Central memory CD4-positive, alpha-beta T cell (primary cell): ENCODE data around the gene FMN1.

Experiments
- DNase-seq: peaks from one replicate; pipeline ENCODE4 v3.0.0; 2022

The FMN1 gene

GRCh38 chr15:33007303-33007855, 187.1 kb downstream of the FMN1 start:
- DNase-seq: no peak

- no peak for DNase-seq
Observed at GRCh38 chr15:33005582-33005981, 188.9 kb downstream of the FMN1 start.

GRCh38 chr15:33001926-33002325, 192.6 kb downstream of the FMN1 start:
- DNase-seq: no peak

- DNase-seq: no peak
Observed at GRCh38 chr15:32998979-32999672, 195.4 kb downstream of the FMN1 start.

GRCh38 chr15:32998182-32998581, 196.3 kb downstream of the FMN1 start:
- DNase-seq: no peak

GRCh38 chr15:32994810-32995424, 199.6 kb downstream of the FMN1 start:
- no peak for DNase-seq

- no peak for DNase-seq
Observed at GRCh38 chr15:32993285-32993684, 201.2 kb downstream of the FMN1 start.

- DNase-seq: no peak
Observed at GRCh38 chr15:32991619-32992111, 202.8 kb downstream of the FMN1 start.

- no peak for DNase-seq
Observed at GRCh38 chr15:32990071-32990470, 204.4 kb downstream of the FMN1 start.

- no peak for DNase-seq
Observed at GRCh38 chr15:32987067-32987466, 207.4 kb downstream of the FMN1 start.

- no peak for DNase-seq
Observed at GRCh38 chr15:32986147-32986546, 208.4 kb downstream of the FMN1 start.

- no peak for DNase-seq
Observed at GRCh38 chr15:32983679-32984078, 210.8 kb downstream of the FMN1 start.

- no peak for DNase-seq
Observed at GRCh38 chr15:32982001-32982400, 212.5 kb downstream of the FMN1 start.

- DNase-seq: no peak
Observed at GRCh38 chr15:32981536-32981935, 213.0 kb downstream of the FMN1 start.

GRCh38 chr15:32979710-32980109, 214.8 kb downstream of the FMN1 start:
- no peak for DNase-seq

GRCh38 chr15:32977506-32977905, 217.0 kb downstream of the FMN1 start:
- DNase-seq: no peak

GRCh38 chr15:32974691-32975090, 219.8 kb downstream of the FMN1 start:
- no peak for DNase-seq

- DNase-seq: no peak
Observed at GRCh38 chr15:32972686-32973085, 221.8 kb downstream of the FMN1 start.

- DNase-seq: no peak
Observed at GRCh38 chr15:32970847-32971246, 223.7 kb downstream of the FMN1 start.

- no peak for DNase-seq
Observed at GRCh38 chr15:32967521-32967920, 227.0 kb downstream of the FMN1 start.

- DNase-seq: no peak
Observed at GRCh38 chr15:32966512-32966911, 228.0 kb downstream of the FMN1 start.

- DNase-seq: no peak
Observed at GRCh38 chr15:32965897-32966296, 228.6 kb downstream of the FMN1 start.

- DNase-seq: no peak
Observed at GRCh38 chr15:32959077-32959476, 235.4 kb downstream of the FMN1 start.

- no peak for DNase-seq
Observed at GRCh38 chr15:32957219-32957618, 237.3 kb downstream of the FMN1 start.
